Endothelial cell (in vitro differentiated cells): ENCODE results near the gene RAPGEF2. TPM values are rescaled to one million over a fixed set of nuclear protein-coding genes. Genes with fewer than 3 reads are reported as not detected.
A peak's percentile ranks its signal among the peaks of the same experiment; 100 is the strongest.
"Not testable (repeated sequence)": the region's sequence is repeated elsewhere in the genome, so short reads cannot be mapped to it uniquely, and the experiment has no call there.

Experiments used
- DNase-seq: peaks from one replicate; pipeline ENCODE4 v3.0.0; 2021; ENCODE audit warnings: low spot score
- H3K27ac Mint-ChIP-seq: one replicate; pipeline ENCODE4 v1.8.0; 2021; ENCODE audit warnings: mixed read lengths, inconsistent platforms; ENCODE audit not compliant: unreplicated experiment
- H3K27me3 Mint-ChIP-seq: one replicate; pipeline ENCODE4 v1.8.0; 2021; ENCODE audit warnings: mild to moderate bottlenecking, moderate library complexity, mixed read lengths, inconsistent platforms; ENCODE audit not compliant: unreplicated experiment
- H3K36me3 Mint-ChIP-seq: one replicate; pipeline ENCODE4 v1.8.0; 2021; ENCODE audit warnings: mild to moderate bottlenecking, low read depth, mixed read lengths, inconsistent platforms; ENCODE audit not compliant: unreplicated experiment
- H3K4me1 Mint-ChIP-seq: one replicate; pipeline ENCODE4 v1.8.0; 2021; ENCODE audit warnings: mild to moderate bottlenecking, mixed read lengths, inconsistent platforms; ENCODE audit not compliant: unreplicated experiment
- H3K4me3 Mint-ChIP-seq: one replicate; pipeline ENCODE4 v1.8.0; 2021; ENCODE audit warnings: mild to moderate bottlenecking, mixed read lengths, inconsistent platforms; ENCODE audit not compliant: unreplicated experiment
- H3K9me3 Mint-ChIP-seq: one replicate; pipeline ENCODE4 v1.8.0; 2021; ENCODE audit warnings: mixed read lengths, inconsistent platforms; ENCODE audit not compliant: unreplicated experiment
- total RNA-seq: library from RNA; stranded (reverse); fragmentation: NEBNext Ultra II Directional; extraction: Animal tissue kit (Norgen Biotek cat#: 25700); gene quantifications from one replicate; pipeline ENCODE4 v1.2.1, GENCODE V29; 2021; ENCODE audit not compliant: unreplicated experiment
- TF ChIP-seq, protein P1 (sequence below): fragments of 200-600 bp; sonication (generic); IDR thresholded peaks from one replicate; pipeline ENCODE4 v1.5.0; 2021; ENCODE audit warnings: antibody characterized with exemption; ENCODE audit not compliant: unreplicated experiment

The RAPGEF2 gene
- total RNA-seq, 1 donor from 2014 or later, result 108 TPM

- Mint-ChIP-seq H3K4me3 (peak overlapping the region; percentile 88), H3K36me3 (peaks cover 18% of the 10 kb centered on the region), H3K9me3 (no peaks in the 10 kb centered on the region), H3K4me1 (peaks cover 65% of the 10 kb centered on the region), H3K27ac (peak overlapping the region; percentile 48), H3K27me3 (peaks cover 18% of the 10 kb centered on the region)
- TF ChIP-seq, protein P1, sequence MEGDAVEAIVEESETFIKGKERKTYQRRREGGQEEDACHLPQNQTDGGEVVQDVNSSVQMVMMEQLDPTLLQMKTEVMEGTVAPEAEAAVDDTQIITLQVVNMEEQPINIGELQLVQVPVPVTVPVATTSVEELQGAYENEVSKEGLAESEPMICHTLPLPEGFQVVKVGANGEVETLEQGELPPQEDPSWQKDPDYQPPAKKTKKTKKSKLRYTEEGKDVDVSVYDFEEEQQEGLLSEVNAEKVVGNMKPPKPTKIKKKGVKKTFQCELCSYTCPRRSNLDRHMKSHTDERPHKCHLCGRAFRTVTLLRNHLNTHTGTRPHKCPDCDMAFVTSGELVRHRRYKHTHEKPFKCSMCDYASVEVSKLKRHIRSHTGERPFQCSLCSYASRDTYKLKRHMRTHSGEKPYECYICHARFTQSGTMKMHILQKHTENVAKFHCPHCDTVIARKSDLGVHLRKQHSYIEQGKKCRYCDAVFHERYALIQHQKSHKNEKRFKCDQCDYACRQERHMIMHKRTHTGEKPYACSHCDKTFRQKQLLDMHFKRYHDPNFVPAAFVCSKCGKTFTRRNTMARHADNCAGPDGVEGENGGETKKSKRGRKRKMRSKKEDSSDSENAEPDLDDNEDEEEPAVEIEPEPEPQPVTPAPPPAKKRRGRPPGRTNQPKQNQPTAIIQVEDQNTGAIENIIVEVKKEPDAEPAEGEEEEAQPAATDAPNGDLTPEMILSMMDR, result no peak
- no peak for DNase-seq
Observed at GRCh38 chr4:159107203-159107925, 4.5 kb downstream of the RAPGEF2 start.

GRCh38 chr4:159108124-159108523, 5.2 kb downstream of the RAPGEF2 start:
- no peak overlapping the region for H3K27ac Mint-ChIP-seq
- peaks cover 65% of the 10 kb centered on the region for H3K4me1 Mint-ChIP-seq
- H3K27me3 Mint-ChIP-seq, result peaks cover 18% of the 10 kb centered on the region
- no peak for DNase-seq
- TF ChIP-seq, protein P1, result no peak
- no peaks in the 10 kb centered on the region for H3K9me3 Mint-ChIP-seq
- peaks cover 18% of the 10 kb centered on the region for H3K36me3 Mint-ChIP-seq
- H3K4me3 Mint-ChIP-seq, result no peak overlapping the region

DNA sequence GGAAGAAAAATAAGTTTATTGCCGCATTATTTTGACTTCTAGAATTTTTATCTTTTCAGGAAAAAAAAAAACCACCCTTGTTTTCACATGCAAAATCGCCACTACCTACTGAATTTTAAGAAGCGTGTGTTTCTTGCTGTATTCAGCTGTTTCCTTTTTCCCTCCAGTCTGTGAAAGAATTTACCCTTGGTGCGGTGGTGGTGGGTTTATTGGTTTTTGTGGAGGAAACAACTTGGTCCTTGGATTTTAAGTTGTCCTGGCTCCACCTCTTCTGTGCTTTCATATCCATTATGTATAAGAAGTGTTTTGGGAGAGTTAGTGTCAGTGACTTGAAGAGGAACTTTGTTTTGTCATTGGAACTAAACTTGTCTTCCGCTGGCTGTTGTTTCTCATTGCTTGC, 8.1 kb downstream of the RAPGEF2 start:
- H3K9me3 Mint-ChIP-seq, result no peaks in the 10 kb centered on the region
- peak overlapping the region; percentile 76 for H3K27ac Mint-ChIP-seq
- peaks cover 6% of the 10 kb centered on the region for H3K27me3 Mint-ChIP-seq
- peaks cover 47% of the 10 kb centered on the region for H3K4me1 Mint-ChIP-seq
- TF ChIP-seq, protein P1, result no peak
- DNase-seq, result no peak
- peaks cover 10% of the 10 kb centered on the region for H3K36me3 Mint-ChIP-seq
- peak overlapping the region; percentile 53 for H3K4me3 Mint-ChIP-seq

GRCh38 chr4:159111416-159111815, 8.5 kb downstream of the RAPGEF2 start:
- Mint-ChIP-seq H3K4me3 (peak overlapping the region; percentile 53), H3K27ac (peak overlapping the region; percentile 76), H3K27me3 (peaks cover 9% of the 10 kb centered on the region), H3K4me1 (peaks cover 48% of the 10 kb centered on the region), H3K9me3 (no peaks in the 10 kb centered on the region), H3K36me3 (peaks cover 12% of the 10 kb centered on the region)
- no peak for DNase-seq
- TF ChIP-seq, protein P1, result no peak

GRCh38 chr4:159113366-159113765, 10.5 kb downstream of the RAPGEF2 start:
- Mint-ChIP-seq H3K36me3 (peaks cover 12% of the 10 kb centered on the region), H3K4me1 (peaks cover 45% of the 10 kb centered on the region)
- H3K4me3 Mint-ChIP-seq, H3K9me3 Mint-ChIP-seq, H3K27me3 Mint-ChIP-seq, DNase-seq, H3K27ac Mint-ChIP-seq: not testable (repeated sequence)

DNA sequence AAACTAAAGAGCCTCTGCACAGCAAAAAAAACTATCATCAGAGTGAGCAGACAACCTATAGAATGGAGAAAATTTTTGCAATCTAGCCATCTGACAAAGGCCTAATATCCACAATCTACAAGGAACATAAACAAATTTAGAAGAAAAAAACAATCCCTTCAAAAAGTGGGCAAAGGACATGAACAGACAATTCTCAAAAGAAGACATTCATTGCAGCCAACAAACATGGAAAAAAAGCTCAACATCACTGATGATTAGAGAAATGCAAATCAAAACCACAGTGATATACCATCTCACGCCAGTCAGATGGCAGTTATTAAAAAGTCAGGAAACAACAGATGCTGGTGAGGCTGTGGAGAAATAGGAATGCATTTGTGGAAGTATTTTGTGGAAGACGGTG, 13.2 kb downstream of the RAPGEF2 start:
- not testable (repeated sequence) for H3K9me3 Mint-ChIP-seq, H3K27ac Mint-ChIP-seq, DNase-seq, H3K27me3 Mint-ChIP-seq
- peaks cover 12% of the 10 kb centered on the region for H3K36me3 Mint-ChIP-seq
- H3K4me1 Mint-ChIP-seq, result peaks cover 20% of the 10 kb centered on the region
- H3K4me3 Mint-ChIP-seq, result peak overlapping the region; percentile 73

- peaks cover 15% of the 10 kb centered on the region for H3K4me1 Mint-ChIP-seq
- H3K36me3 Mint-ChIP-seq, result peaks cover 12% of the 10 kb centered on the region
- H3K9me3 Mint-ChIP-seq, H3K4me3 Mint-ChIP-seq, H3K27me3 Mint-ChIP-seq, H3K27ac Mint-ChIP-seq, DNase-seq: not testable (repeated sequence)
Observed at GRCh38 chr4:159116693-159117092, 13.8 kb downstream of the RAPGEF2 start.
